A673 (cell line): ENCODE results near the gene ADH1B.

Experiments
- CTCF ChIP-seq: fragments of 300-800, 200-600 bp; sonication (generic); conservative IDR thresholded peaks from 2 replicates; pipeline ENCODE4 v1.5.1; 2017; ENCODE audit warnings: low read depth, mild to moderate bottlenecking, antibody characterized with exemption, low read length, moderate library complexity, mixed read lengths
- EZH2 ChIP-seq: fragments of 200-600 bp; sonication (generic); IDR thresholded peaks from 2 replicates; pipeline ENCODE4 v1.6.1; 2017; ENCODE audit warnings: borderline replicate concordance, low read depth, mild to moderate bottlenecking, mixed read lengths, antibody characterized with exemption, low read length; ENCODE audit not compliant: poor library complexity, severe bottlenecking

- TF ChIP-seq CTCF (no peak), EZH2 (no peak)
Observed at GRCh38 chr4:99300934-99301333, 20.3 kb downstream of the ADH1B start.
